GDM1 (cell line): ENCODE data around the gene BTBD18.

Experiments
- DNase-seq: peaks from one replicate; lab custom pipeline; 2025; lab: John Stamatoyannopoulos, UW

Gene BTBD18

GRCh38 chr11:57775491-57775890 is 23.9 kb upstream of the BTBD18 start:
- DNase-seq, result no peak

- no peak for DNase-seq
Measured at GRCh38 chr11:57773026-57773598, 21.5 kb upstream of the BTBD18 start.

GRCh38 chr11:57772562-57772961 is 20.9 kb upstream of the BTBD18 start:
- no peak for DNase-seq

GRCh38 chr11:57771365-57771764 is 19.7 kb upstream of the BTBD18 start:
- no peak for DNase-seq

GRCh38 chr11:57770793-57771192 is 19.2 kb upstream of the BTBD18 start:
- DNase-seq, result no peak

- DNase-seq, result no peak
Measured at GRCh38 chr11:57764972-57765371, 13.4 kb upstream of the BTBD18 start.

GRCh38 chr11:57764566-57764965 is 12.9 kb upstream of the BTBD18 start:
- no peak for DNase-seq

- DNase-seq, result no peak
Measured at GRCh38 chr11:57764021-57764420, 12.4 kb upstream of the BTBD18 start.

- no peak for DNase-seq
Measured at GRCh38 chr11:57763568-57763967, 11.9 kb upstream of the BTBD18 start.

GRCh38 chr11:57762235-57762861 is 10.7 kb upstream of the BTBD18 start:
- DNase-seq, result no peak

GRCh38 chr11:57761301-57762234 is 9.9 kb upstream of the BTBD18 start, which contains the start of gene CTNND1:
Gene CTNND1, plus strand, starts transcription at chr11:57761802. Its CDS starts 29,677 bp downstream, at chr11:57791479.
- peak; percentile 79 for DNase-seq

- DNase-seq, result no peak
Measured at GRCh38 chr11:57758174-57758573, 6.6 kb upstream of the BTBD18 start.

- DNase-seq, result no peak
Measured at GRCh38 chr11:57752954-57753353, 1.3 kb upstream of the BTBD18 start.

- no peak for DNase-seq
Measured at GRCh38 chr11:57751176-57751575, 443 bp downstream of the BTBD18 start.

- no peak for DNase-seq
Measured at GRCh38 chr11:57746920-57747319, 4.7 kb downstream of the BTBD18 start.

- DNase-seq, result no peak
Measured at GRCh38 chr11:57745206-57745605, 6.4 kb downstream of the BTBD18 start.

GRCh38 chr11:57744357-57744756 is 7.3 kb downstream of the BTBD18 start:
- no peak for DNase-seq

GRCh38 chr11:57742087-57742452 is 9.5 kb downstream of the BTBD18 start:
- DNase-seq, result no peak

GRCh38 chr11:57741132-57742086 is 10.2 kb downstream of the BTBD18 start, which contains the start of gene SELENOH:
Gene SELENOH, plus strand, starts transcription at chr11:57741491. Its CDS starts 105 bp downstream, at chr11:57741596.
- DNase-seq, result peak; percentile 98

- DNase-seq, result no peak
Measured at GRCh38 chr11:57735619-57736298, 15.9 kb downstream of the BTBD18 start.

- no peak for DNase-seq
Measured at GRCh38 chr11:57732661-57733060, 19.0 kb downstream of the BTBD18 start.
